Right kidney (tissue), 1 donor: ENCODE data around the gene CACNA1C.

Experiments
- DNase-seq: peaks from one replicate; pipeline ENCODE4 v3.0.0-alpha.2; 2016

Gene CACNA1C

GRCh38 chr12:2344885-2345284 lies 292.1 kb downstream of the CACNA1C start:
- no peak for DNase-seq

DNA sequence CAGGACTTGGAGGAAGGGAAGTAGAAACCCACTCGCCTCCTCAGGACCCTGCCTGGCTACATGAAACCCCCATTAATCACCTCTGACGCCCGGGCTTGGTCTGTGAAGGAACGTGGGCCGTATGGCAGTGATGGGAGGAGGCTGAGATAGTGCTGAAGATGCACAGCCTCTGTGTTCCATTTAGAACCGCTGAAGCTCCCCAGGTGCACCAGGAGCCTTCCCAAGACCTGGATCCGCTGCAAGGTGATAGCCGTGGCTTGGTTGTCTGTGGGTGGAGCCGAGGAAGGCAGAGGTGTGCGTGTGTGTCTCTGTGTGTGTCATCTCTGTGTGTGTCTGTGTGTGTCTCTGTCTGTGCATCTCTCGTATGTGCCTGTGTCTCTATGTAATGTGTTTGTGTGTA lies 293.1 kb downstream of the CACNA1C start:
- no peak for DNase-seq

GRCh38 chr12:2346416-2346815 lies 293.6 kb downstream of the CACNA1C start:
- no peak for DNase-seq

- no peak for DNase-seq
These were observed 294.5 kb downstream of the CACNA1C start for GRCh38 chr12:2347137-2347843.

DNA sequence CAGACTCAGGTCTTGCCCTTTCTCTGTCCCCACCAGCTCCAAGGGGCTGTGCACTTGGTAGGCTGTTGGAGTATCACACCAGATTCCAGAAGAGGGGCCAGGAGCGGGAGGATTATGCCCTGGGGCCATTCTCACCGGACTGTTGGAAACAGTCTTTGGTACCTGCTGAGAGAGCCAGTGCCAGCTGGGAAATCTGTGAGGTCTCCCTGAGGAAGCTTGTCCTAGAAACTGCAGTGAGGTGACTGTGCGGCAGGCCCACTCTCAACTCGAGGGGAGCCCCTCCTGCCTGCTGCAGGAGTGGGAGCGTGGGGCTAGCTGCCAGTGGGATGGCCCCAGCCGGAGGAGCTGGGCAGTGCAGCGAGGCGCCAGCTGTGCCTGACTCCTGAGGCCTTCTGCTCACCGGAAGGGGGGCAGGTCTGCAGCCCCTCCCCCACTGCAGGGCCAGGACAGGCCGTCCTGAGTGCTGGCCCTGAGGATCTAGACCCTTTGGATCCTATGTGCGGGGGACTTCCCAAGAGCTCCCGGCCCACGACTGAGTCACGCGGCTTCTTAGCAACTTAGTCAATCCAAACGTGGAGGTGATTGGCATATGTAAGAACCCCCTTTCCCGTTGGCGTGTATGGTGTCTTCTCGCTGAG lies 295.2 kb downstream of the CACNA1C start:
- no peak for DNase-seq

DNA sequence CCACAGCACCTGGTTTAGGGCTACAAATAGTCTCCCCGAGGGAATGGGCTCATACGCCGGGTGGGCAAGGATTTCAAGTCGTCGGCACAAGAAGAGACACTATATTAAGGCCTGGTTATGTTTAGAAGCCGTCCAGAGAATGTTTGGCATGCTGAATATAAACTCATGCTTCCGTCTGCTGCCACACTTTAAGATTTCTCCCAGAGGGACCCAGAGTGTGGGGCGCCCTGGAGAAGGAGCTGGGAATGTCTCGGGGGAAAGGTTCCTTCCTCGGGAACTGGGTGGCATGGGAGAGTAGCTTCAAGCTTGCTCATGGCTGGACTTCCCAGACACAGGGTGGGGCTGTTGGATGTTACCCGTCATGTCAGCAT lies 295.7 kb downstream of the CACNA1C start:
- no peak for DNase-seq

- no peak for DNase-seq
These were observed 298.4 kb downstream of the CACNA1C start for GRCh38 chr12:2351161-2351560.

GRCh38 chr12:2352203-2352602 lies 299.4 kb downstream of the CACNA1C start:
- no peak for DNase-seq

- DNase-seq = no peak
These were observed 300.5 kb downstream of the CACNA1C start for GRCh38 chr12:2353281-2353680.

- DNase-seq = no peak
These were observed 300.9 kb downstream of the CACNA1C start for GRCh38 chr12:2353691-2354090.

GRCh38 chr12:2354151-2354991 lies 301.6 kb downstream of the CACNA1C start:
- no peak for DNase-seq

DNA sequence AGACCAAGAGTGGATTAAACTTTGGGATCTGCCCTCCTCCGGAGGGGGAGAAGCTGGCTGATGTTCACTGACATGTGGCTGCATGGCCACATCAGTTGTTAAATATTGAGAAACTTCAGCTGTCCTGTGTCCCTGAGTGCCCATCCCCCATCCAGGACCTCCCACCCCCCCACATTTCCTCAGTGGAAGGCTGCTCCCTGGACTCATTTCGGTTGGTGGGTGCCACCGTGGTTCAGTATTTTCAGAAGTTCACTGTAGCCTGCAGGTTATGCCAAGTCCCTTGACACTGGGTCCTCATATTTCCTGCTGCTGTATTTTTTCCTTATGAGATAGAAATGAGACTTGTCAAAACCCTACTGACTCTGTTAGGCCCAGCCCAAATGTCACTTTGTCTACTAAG lies 302.4 kb downstream of the CACNA1C start:
- DNase-seq = no peak

DNA sequence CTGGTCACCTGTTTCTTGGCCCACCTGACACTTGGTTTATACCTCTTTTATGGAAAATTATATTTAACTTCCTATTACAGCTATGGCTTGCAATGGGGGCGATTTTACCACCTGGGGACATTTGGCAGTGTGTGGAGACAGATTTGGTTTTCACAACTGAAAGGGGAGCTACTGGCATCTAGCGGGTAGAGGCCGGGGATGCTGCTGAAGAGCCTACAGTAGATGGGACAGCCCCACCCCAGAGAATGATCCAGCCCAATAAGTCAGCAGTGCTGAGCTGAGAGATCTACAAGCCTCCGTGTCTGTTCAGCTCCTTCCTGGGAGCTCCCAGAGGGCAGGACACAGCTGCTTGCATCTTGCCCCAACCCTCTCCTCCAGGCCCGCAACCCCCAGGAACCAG lies 302.8 kb downstream of the CACNA1C start:
- no peak for DNase-seq

GRCh38 chr12:2356601-2357125 lies 303.9 kb downstream of the CACNA1C start:
- no peak for DNase-seq

GRCh38 chr12:2358986-2359658 lies 306.3 kb downstream of the CACNA1C start:
- no peak for DNase-seq

DNA sequence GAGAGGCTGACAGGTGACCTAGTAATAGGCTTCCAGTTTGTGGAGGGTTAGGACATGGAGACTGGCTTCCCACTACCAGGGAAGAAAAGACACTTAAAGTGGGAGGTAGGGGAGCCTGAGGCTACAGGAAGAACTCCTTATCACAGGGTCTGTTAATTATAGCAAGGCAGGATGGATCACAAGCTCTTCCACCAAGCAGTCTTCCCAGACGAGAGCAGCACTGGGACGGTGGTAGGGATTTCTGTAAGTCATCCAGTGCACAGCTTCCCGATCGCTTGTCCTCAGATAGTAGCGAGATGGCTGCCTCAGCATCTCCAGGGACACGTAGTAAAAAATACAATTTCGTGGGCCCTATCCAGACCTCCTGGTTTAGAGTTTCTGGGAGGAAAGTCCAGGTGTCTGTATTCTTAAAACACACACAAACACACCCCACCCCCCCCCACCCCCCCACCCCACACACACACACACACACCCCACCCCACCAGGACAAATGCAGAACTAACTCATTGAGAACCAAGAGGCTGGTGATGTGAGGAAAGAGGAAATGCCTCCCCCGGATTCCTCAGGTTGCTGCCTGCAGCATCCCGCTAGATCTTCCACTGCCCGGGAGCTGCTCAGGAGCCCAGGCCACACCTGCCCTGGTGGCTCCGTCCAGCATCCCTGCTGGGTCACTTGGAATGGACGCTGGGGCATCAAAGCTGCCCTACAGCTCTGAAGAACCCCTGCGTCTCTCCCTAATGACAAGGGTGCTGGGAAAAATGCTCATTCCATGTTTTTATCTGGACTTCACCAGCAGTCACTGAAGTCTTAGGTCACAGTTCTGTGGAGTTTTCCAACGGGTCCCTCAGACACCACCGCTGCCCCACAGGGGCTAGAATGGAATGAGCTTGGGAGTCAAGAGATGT lies 307.2 kb downstream of the CACNA1C start:
- no peak for DNase-seq

DNA sequence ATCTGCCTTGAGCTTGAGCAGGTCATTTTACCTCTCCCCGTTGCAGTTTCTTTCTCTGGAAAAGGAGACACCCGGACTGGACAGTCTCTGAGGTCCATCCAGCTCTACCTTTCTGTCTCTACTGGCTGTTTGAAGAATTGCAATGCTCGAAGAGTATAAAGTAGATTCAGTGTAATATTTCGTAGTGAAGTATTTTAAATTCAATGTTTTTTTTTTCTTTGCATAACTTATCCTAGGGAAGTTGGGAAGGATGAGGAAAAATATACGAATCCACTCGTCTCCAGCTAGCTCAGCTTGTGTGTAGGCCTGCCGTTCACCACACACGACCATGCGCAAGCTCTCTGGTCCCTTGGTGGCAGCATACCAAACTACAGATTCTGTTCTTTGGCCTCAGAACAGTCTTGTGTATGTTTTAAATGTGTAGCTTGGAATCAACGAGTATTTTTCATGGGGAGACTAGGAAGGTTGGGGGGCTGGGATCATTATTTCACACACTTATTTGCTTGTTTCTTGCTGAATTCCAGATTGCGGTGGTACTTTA lies 307.9 kb downstream of the CACNA1C start:
- no peak for DNase-seq

DNA sequence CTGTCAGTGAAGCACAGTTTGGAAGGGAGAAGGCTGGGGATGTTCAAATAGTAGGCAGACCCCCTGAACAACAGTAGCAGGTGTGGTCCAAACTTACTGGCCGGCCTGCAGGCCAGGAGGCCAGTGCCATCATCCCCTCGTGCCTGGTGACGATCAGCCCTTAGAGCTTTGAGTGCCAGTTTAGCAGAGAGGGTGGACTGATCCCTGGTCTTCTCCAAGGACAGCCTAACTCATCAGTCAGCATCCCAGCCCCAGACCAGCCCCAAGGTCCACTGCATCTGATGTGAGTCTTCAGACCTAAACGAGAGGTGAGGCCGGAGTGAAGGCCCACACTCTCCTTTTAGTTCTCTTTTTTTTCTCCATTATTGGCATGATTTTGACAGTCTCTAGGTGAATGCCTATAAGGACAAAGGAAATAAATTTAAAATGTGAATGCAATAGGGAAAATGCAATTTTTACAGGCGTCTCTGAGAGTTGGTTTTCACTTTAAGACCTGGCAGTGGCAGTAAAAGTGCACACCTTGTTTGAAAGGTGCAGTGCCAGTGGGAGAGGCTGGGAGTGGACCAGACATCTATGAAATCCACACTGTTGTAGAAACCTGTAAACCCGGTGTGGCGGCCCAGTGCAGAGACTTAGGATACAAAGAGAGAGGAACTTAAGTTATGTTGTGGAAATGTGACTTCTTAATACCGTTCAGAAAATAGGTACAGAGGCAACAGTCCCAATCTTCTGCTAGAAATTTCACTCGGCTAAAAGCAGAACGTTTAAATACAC lies 311.2 kb downstream of the CACNA1C start:
- DNase-seq = no peak

DNA sequence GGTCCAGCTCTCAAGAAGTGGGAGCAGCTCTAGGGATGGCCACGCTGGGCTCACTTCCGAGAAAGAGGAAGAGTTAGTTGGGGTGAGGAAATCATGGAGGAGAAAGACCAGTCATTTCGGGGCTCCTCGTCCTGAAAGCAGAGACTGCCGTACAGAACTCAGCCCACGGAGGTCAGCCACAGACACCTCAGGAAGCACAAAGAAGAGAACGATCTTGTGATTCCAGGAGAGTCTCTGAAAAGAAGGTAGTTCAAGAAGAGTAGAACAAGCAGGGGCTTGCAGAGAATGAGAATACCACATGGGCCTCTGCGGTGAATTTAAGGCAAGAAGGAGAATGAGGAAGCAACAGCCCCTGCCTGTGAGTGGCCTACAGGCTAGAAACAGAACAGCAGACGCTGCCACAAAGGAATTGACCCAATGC lies 311.9 kb downstream of the CACNA1C start:
- DNase-seq = no peak

DNA sequence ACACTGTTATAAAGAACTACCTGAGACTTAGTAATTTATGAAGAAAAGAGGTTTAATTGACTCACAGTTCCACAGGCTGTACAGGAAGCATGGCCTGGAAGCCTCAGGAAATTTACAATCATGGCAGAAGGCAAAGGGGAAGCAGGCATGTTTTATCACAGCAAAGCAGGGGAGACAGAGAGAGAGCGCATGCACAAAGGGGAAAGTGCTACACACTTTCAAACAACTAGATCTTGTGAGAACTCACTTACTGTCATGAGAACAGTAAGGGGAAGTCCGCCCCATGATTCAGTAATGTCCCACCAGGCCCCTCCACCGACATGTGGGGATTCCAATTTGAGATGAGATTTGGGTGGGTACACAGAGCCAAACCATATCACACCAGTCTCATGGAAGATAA lies 313.9 kb downstream of the CACNA1C start:
- DNase-seq = no peak
